IPS-11a (cell line): ENCODE results near the gene RLN2.

ENCODE experiments used
- H3K4me3 ChIP-seq: one replicate; pipeline ENCODE4 v1.5.1; 2013; ENCODE audit warnings: low read depth, low read length, control low read depth

RLN2 gene

DNA sequence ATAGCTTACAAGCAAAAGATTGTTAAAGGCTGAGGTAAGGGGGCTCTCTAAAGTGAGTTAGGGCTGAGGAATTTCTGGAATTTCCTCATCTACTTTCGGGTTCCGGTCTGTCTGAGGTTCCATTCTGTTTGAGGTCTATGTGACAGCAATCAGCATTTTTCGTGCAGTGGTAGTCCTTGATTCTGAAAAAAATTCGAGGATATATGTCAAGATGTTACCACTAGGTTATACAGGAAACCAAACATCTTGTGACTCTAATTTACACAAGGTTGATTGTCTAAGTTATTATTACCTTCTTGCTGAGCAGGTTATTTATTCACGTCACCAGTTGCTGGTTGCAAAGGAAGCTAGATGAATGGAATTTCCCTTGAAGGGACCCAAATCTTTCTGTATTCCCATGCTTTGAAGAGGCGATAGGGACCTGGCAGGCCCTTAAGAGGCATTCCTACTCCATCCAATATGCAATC lies 35.2 kb downstream of the RLN2 start:
- H3K4me3 ChIP-seq = no peak overlapping the region

DNA sequence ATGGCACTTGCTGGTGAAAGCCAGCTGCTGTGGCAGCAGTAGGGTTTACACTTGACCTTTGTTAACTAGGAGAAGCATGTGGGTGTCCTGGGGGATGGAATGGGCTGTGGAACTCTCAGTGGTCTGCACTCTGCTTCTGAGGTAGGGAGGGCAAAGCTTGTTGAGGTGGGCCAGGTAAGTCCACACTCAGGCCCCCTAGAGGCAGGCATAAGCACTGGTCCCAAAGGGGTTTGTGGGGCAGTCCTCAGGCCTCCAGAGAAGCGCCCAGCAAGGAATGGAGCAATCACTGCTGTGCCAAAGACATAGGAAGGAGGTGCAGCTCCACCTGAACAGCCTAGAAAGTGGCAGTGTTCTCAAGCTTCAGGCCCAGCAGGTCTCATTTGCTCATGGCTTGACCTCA lies 38.6 kb downstream of the RLN2 start:
- H3K4me3 ChIP-seq = no peak overlapping the region

DNA sequence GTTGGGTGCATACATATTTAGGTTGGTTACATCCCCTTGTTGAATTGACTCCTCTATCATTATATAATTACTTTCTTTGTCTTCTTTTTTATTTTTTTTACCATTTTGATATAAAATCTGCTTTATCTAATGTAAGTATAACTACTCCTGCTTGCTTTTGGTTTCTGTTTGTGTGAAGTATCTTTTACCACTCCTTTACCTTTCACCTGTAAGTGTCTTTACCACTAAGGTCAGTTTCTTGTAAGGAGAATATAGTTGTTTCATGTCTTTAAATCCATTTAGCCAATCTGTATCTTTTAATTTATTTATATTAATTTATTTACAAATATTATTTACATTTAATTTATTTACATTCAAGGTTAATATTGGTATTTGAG lies 40.3 kb downstream of the RLN2 start:
- H3K4me3 ChIP-seq = no peak overlapping the region

DNA sequence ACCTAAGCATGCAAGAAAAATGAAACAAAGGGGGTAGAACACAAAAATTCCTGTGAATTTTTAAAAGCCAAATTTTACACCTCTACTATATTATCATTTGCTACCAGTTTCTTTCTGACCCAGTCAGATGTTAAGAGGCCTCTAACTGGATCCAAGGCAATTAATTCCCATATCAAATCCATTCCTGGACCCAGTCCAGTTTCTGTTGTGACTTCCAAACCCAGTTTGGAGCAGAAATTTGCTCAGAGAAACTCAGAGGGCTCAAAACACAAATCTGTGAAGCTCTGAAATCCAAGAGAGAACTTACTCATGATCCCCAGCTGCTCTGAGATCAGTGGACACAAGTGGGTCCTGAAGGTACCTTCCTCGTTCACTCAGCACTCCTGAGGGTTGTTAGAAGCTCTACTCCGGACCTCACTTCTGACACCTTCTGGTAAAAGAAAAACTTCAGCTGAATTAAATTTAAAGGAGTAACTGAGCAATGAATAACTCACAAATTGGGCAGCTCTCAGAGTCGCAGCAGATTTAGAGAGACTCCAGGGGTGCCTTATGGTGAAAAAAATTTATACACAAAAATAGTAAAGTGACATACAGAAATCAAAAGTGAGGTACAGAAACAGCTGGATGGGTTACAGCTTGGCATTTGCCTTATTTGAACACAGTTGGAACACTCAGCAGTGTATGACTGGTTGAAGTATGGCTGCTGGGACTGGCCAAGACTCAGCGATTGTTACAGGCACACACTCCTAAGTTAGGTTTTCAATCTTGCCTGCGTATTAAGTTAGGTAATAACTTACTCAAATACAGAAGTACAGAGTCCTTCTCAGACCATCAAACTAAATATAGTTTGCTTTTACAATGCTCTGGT lies 40.9 kb downstream of the RLN2 start:
- H3K4me3 ChIP-seq = no peak overlapping the region
